Activated naive CD4-positive, alpha-beta T cell treated with anti-CD3 and anti-CD28 coated beads, Interleukin-2, amount 50 U/mL, for 72 hours (primary cell): Measurements from ENCODE around the gene SLC3A2. TPM values are rescaled to one million over a fixed set of nuclear protein-coding genes. Genes with fewer than 3 reads are reported as not detected.

Experiments used
- ATAC-seq, 2 donors: fragments of 150-1000 bp; cut with Tn5 transposase; 2 replicates each; pipeline ENCODE4 v1.10.0; 2021; ENCODE audit warnings: mild to moderate bottlenecking in 2 of 2, moderate library complexity in 2 of 2
- DNase-seq, 2 donors: peaks; one replicate each; pipeline ENCODE4 v3.0.0; 2021 to 2022; ENCODE audit warnings: low spot score in 2 of 2
- H3K27ac Mint-ChIP-seq, 2 donors: one replicate each; pipeline ENCODE4 v1.8.0; 2022; ENCODE audit warnings: mild to moderate bottlenecking in 2 of 2, mixed read lengths in 2 of 2
- H3K36me3 Mint-ChIP-seq, 2 donors: one replicate each; pipeline ENCODE4 v1.8.0; 2022; ENCODE audit warnings: mixed read lengths in 2 of 2
- H3K9me3 Mint-ChIP-seq, 2 donors: one replicate each; pipeline ENCODE4 v1.8.0; 2022; ENCODE audit warnings: mixed read lengths in 2 of 2
- total RNA-seq, 2 donors: library from RNA; stranded (reverse); gene quantifications; one replicate each; pipeline ENCODE4 v1.2.3, GENCODE V29; 2022

Gene SLC3A2
- total RNA-seq, 2 donors from 2014 or later = 295 to 308 TPM

DNA sequence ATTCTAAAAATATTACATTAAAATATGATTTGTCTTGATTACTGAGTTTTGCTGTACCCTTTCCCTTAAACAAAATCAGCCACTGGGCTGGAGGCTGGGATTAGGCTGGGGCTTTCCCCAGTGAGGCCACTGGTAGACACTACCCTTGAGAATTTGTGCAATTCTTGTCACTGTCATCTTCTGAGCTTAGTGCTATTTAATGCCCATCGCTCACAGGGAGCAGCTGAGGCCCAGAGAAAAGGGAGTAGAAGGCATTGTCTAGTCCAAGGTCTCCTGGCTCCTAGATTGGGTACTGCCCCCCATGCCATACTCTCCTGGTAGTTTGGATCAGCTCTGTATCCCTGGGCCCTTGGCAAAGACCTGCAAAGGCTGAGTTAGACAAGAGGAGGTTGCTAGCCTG lies 33.7 kb downstream of the SLC3A2 start:
- Mint-ChIP-seq H3K36me3 (no peaks in the 10 kb centered on the region), H3K27ac (no peak overlapping the region), H3K9me3 (no peaks in the 10 kb centered on the region)
- DNase-seq (no peak), ATAC-seq (no peak)

GRCh38 chr11:62917906-62918502 lies 37.3 kb downstream of the SLC3A2 start:
- H3K27ac Mint-ChIP-seq = no peak overlapping the region
- ATAC-seq (no peak), DNase-seq (no peak)
- H3K36me3 Mint-ChIP-seq = no peaks in the 10 kb centered on the region
- no peaks in the 10 kb centered on the region for H3K9me3 Mint-ChIP-seq

DNA sequence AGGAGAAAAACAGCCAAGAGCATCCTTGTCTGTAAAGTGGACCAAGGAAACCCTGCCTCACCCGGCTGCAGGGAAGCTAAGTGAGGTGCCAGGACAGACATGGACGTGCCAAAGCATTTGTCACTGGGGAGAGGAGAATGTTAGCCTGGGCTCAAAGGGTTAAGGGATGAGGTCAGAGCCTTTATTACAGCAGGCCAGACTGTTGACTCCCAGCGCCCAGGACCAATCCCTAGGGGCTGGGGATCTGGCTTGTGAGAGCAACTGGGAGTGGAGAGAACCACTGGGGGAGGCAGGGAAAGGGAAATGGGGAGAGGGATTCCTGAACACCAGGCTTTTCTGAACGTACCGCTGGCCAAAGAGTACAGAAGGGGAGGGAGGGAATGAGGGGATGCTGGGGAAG lies 37.8 kb downstream of the SLC3A2 start:
- Mint-ChIP-seq H3K27ac (no peak overlapping the region), H3K36me3 (no peaks in the 10 kb centered on the region), H3K9me3 (no peaks in the 10 kb centered on the region)
- no peak for DNase-seq
- no peak for ATAC-seq

DNA sequence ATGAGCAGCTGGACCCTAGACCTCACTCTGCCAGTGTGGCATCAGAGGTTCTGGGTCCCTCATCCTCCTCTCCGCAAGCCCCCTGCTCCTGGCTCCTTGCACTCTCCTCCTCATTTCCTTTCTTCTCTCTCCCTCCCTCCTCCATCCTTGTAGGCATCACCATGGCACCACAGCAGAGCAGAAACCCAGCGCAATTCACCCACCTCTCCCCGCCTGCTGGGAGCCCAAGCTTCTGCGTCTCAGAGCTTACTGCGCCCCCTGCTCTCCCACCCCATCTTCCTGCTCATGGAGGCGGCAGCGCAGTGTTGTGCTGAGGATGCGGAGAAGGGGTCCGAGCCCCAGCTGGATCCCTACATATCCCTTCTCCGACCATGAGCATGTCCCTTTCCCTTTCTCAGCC lies 38.8 kb downstream of the SLC3A2 start:
- Mint-ChIP-seq H3K36me3 (no peaks in the 10 kb centered on the region), H3K27ac (no peak overlapping the region), H3K9me3 (no peaks in the 10 kb centered on the region)
- ATAC-seq (no peak), DNase-seq (no peak)

- no peaks in the 10 kb centered on the region for H3K36me3 Mint-ChIP-seq
These were observed 39.4 kb downstream of the SLC3A2 start for GRCh38 chr11:62919898-62920640.

DNA sequence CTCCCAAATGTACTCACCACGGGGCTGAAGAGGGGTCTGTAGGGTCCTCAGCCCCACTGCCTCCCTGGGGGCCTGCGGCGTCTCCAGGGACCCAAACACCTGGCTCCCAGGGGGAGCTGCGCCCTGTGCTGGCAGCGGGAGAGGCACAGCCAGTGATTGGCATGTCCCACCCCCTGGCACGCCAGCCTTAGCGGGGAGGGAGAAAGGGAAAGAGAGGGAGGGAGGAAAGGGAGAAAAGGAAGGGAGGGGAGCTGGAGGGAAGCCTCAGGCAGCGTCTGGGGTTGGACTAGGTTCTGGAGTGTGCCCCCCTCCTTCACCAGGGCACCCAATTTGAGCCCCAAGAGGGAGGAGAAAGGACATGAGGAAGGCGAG lies 40.5 kb downstream of the SLC3A2 start, which contains the start of gene CHRM1:
Gene CHRM1 (minus strand): TSS at position 163 of the 372 bp plus-strand sequence. CDS start 10,263 bp downstream, outside the sequence.
- DNase-seq (no peak), ATAC-seq (no peak)
- H3K27ac Mint-ChIP-seq = no peak within 1 kb of the TSS
- H3K36me3 Mint-ChIP-seq = no peaks in the 10 kb centered on the region
- no peaks in the 10 kb centered on the region for H3K9me3 Mint-ChIP-seq

More at GRCh38 chr11:62919898-62920640, 39.4 kb downstream of the SLC3A2 start:
- ATAC-seq = no peak
- Mint-ChIP-seq H3K27ac (peak overlapping the region in 1 of 2 donors; percentile 46), H3K9me3 (no peaks in the 10 kb centered on the region)
- DNase-seq = no peak

DNA sequence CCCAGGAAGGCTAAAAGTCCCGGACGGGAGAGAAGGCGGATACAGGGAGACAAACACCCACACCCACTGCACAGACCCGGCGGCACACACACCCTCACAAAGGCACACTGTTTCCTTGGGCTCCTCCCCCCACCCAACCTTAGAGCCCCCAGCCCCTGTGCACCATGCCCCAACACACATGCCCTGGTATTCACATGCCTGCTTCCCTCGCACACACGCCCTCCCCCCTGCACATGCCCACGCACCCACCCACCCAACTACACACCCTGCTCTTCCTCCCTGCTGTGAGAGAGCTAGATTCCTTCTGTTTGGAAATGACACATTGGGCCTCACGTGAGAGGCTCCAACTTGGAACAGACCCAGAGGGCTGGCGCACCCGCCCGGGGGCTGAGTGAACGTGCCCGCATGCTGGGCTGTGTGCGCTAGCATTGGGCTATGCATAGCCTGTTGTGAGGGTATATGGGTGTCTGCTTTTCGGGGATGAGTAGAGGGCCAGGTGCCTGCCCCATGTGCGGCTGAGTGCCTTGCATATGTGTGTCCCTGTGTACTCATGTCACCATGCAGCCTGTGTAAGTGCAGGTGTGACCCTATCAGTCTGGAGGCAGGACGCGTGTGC lies 41.0 kb downstream of the SLC3A2 start:
- ATAC-seq (peak in 1 of 2 donors; percentile 25), DNase-seq (no peak)
- Mint-ChIP-seq H3K27ac (no peak overlapping the region), H3K36me3 (no peaks in the 10 kb centered on the region), H3K9me3 (no peaks in the 10 kb centered on the region)

DNA sequence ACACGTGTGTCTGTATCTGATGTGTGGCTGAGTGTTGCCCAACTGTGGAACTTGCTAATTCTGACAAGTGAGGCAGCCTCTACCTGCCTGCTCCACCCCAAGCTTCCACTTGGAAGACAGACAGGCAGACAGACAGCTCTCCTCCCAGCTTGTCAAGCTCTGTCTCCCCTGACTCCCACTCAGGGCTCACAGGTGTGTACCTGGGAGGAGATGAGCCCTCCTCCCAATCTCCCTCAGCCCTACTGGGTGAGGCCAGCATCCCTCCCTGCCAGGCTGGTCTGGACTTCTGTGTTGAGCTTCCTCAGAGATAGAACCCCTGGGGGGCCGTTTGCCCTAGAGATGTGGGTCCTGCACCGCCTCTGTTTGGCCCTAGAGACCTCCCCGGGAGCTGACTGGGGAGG lies 41.5 kb downstream of the SLC3A2 start:
- Mint-ChIP-seq H3K36me3 (no peaks in the 10 kb centered on the region), H3K9me3 (no peaks in the 10 kb centered on the region), H3K27ac (no peak overlapping the region)
- ATAC-seq (peak in 1 of 2 donors; percentile 5), DNase-seq (no peak)

DNA sequence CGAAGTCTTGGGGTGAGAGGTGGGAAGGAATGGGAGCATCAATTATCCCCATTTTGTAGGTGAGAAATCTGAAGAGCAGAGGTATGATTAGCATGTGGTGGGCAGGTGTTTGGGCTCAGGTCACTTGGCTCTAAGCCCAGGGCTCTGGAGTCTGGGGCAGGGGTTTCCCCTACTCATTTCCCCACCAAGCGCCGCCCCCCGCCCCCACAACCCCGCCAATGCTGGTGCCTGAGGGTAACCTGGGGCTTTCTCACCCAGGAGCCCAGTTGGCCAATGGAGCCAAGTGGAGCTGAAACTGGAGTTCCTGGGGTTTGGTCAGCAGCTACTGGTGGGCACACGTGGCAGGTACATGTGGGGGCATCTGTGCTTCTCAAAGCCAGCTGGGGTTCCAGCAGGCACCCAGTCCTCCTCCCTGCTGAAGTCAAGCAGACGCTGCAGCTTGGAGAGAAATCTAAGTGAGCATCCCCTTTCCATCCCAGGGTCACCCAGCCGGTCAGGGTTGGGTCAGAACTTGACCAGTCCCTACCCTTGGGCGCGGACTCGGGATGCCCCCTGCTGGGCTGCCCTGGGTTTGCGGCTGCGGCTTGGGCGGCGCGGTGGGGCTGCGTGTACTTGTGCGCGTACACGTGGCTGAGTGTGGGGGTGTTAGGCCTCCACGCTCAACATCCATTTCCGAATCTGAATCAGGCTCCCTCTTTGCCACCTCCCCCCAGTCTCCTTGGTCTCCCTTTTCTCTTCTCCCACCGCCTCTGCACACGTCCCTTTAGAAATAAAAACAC lies 42.1 kb downstream of the SLC3A2 start:
- no peak overlapping the region for H3K27ac Mint-ChIP-seq
- ATAC-seq (peak; percentile 46 to 62), DNase-seq (peak in 1 of 2 donors; percentile 52)
- no peaks in the 10 kb centered on the region for H3K9me3 Mint-ChIP-seq
- H3K36me3 Mint-ChIP-seq = no peaks in the 10 kb centered on the region

- Mint-ChIP-seq H3K27ac (no peak overlapping the region), H3K9me3 (no peaks in the 10 kb centered on the region), H3K36me3 (no peaks in the 10 kb centered on the region)
- DNase-seq (no peak), ATAC-seq (peak in 1 of 2 donors; percentile 13)
These were observed 43.1 kb downstream of the SLC3A2 start for GRCh38 chr11:62923601-62924411.

GRCh38 chr11:62925308-62925707 lies 44.6 kb downstream of the SLC3A2 start:
- H3K27ac Mint-ChIP-seq = no peak overlapping the region
- H3K9me3 Mint-ChIP-seq = no peaks in the 10 kb centered on the region
- ATAC-seq (no peak), DNase-seq (no peak)
- H3K36me3 Mint-ChIP-seq = no peaks in the 10 kb centered on the region

GRCh38 chr11:62925745-62926679 lies 45.3 kb downstream of the SLC3A2 start:
- Mint-ChIP-seq H3K36me3 (no peaks in the 10 kb centered on the region), H3K27ac (no peak overlapping the region), H3K9me3 (no peaks in the 10 kb centered on the region)
- ATAC-seq (no peak), DNase-seq (no peak)

- Mint-ChIP-seq H3K9me3 (no peaks in the 10 kb centered on the region), H3K27ac (no peak overlapping the region), H3K36me3 (no peaks in the 10 kb centered on the region)
- DNase-seq (no peak), ATAC-seq (no peak)
These were observed 46.2 kb downstream of the SLC3A2 start for GRCh38 chr11:62926680-62927455.

DNA sequence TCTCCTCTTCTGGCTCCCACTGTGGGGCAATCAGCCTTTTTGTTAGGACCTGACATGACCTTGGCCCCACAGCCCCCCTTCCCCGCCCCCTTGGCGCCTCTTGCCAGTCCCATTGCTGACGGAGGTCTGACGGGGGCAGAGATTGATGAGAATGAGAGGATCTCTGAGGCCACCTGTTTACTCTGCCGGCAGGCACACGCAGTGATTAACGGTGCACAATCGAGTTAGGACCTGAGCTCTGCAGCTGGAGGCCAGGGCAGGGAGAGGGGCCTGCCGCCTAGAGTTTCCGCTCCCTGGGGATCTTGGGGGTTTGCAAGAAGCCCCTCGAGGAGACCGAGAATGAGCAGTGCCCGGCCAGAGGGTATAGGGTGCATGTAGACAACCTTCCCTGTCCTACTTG lies 47.3 kb downstream of the SLC3A2 start:
- Mint-ChIP-seq H3K9me3 (no peaks in the 10 kb centered on the region), H3K27ac (no peak overlapping the region), H3K36me3 (no peaks in the 10 kb centered on the region)
- no peak for ATAC-seq
- no peak for DNase-seq

DNA sequence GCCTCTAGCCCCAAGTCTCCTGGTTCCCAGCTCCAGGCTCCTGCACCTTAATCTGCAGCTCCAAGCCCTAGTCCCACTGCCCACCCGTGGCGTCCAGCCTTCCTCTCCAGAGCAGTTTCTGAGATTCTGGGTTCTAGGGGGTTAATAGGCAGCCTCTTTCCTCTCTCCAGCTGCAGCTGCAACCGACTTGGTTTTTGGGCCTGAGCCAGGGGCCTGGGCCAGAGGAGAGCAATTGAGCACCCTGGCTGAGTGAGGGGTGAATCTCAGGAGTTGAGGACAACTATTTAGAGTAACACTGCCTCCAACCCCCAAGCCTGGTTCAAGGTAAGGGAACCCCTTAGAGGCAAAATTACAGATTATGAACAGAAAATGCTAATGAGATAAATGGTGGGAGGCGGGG lies 49.5 kb downstream of the SLC3A2 start:
- DNase-seq (no peak), ATAC-seq (no peak)
- H3K27ac Mint-ChIP-seq = no peak overlapping the region
- no peaks in the 10 kb centered on the region for H3K36me3 Mint-ChIP-seq
- no peaks in the 10 kb centered on the region for H3K9me3 Mint-ChIP-seq
